CD8-positive, alpha-beta memory T cell (primary cell): ENCODE results near the gene RGPD6. TPM values are rescaled to one million over a fixed set of nuclear protein-coding genes. Genes with fewer than 3 reads are reported as not detected.
"Not testable (repeated sequence)": the region's sequence is repeated elsewhere in the genome, so short reads cannot be mapped to it uniquely, and the experiment has no call there.

Experiments
- CTCF ChIA-PET: fragments of 350-600 bp; sonication (Branson Sonifier 250); formaldehyde crosslinking; loops from one replicate; lab custom pipeline; 2021; ENCODE audit warnings: antibody characterized with exemption; lab: Charles Lee
- POLR2A ChIA-PET: fragments of 350-600 bp; sonication (Branson Sonifier 250); formaldehyde crosslinking; loops from one replicate; lab custom pipeline; 2021; ENCODE audit warnings: antibody characterized with exemption; lab: Charles Lee
- DNase-seq, 5 donors: peaks; one replicate each; pipeline versions ENCODE4 v3.0.0 to v3.0.0-alpha.2; 2020 to 2022; ENCODE audit warnings: mixed read lengths in 1 of 5
- H3K27ac ChIP-seq: one replicate; pipeline ENCODE4 v1.7.0; 2013; ENCODE audit warnings: low read depth, mild to moderate bottlenecking, low read length, moderate library complexity
- H3K27me3 ChIP-seq: 2 replicates; pipeline ENCODE4 v1.7.0; 2013; ENCODE audit warnings: low read length, mild to moderate bottlenecking; ENCODE audit not compliant: insufficient read depth, poor library complexity, severe bottlenecking
- H3K36me3 ChIP-seq: 2 replicates; pipeline ENCODE4 v1.7.0; 2013; ENCODE audit warnings: mild to moderate bottlenecking, low read length, moderate library complexity; ENCODE audit not compliant: insufficient read depth
- H3K4me1 ChIP-seq: 2 replicates; pipeline ENCODE4 v1.7.0; 2013; ENCODE audit warnings: mild to moderate bottlenecking, low read length, moderate library complexity; ENCODE audit not compliant: insufficient read depth
- H3K4me3 ChIP-seq: 2 replicates; pipeline ENCODE4 v1.7.0; 2013; ENCODE audit warnings: mild to moderate bottlenecking, low read length
- H3K9me3 ChIP-seq: 2 replicates; pipeline ENCODE4 v1.7.0; 2013; ENCODE audit warnings: mild to moderate bottlenecking, low read length
- H3K27ac Mint-ChIP-seq, 8 donors: one replicate each; pipeline ENCODE4 v1.8.0; 2020 to 2021; ENCODE audit warnings: mixed read lengths in 8 of 8, mild to moderate bottlenecking in 6 of 8, inconsistent platforms in 3 of 8, moderate library complexity in 3 of 8
- H3K27me3 Mint-ChIP-seq, 2 donors: one replicate each; pipeline ENCODE4 v1.8.0; 2020 to 2021; ENCODE audit warnings: mixed read lengths in 2 of 2, mild to moderate bottlenecking in 1 of 2, moderate library complexity in 1 of 2
- H3K36me3 Mint-ChIP-seq, 3 donors: one replicate each; pipeline ENCODE4 v1.8.0; 2020 to 2021; ENCODE audit warnings: mixed read lengths in 3 of 3, inconsistent platforms in 1 of 3, mild to moderate bottlenecking in 1 of 3
- H3K4me1 Mint-ChIP-seq, 3 donors: one replicate each; pipeline ENCODE4 v1.8.0; 2020 to 2021; ENCODE audit warnings: mixed read lengths in 3 of 3, inconsistent platforms in 1 of 3, mild to moderate bottlenecking in 1 of 3
- H3K4me3 Mint-ChIP-seq, 7 donors: one replicate each; pipeline ENCODE4 v1.8.0; 2020 to 2021; ENCODE audit warnings: mixed read lengths in 7 of 7, mild to moderate bottlenecking in 6 of 7, moderate library complexity in 4 of 7, inconsistent platforms in 2 of 7
- H3K9me3 Mint-ChIP-seq, 5 donors: one replicate each; pipeline ENCODE4 v1.8.0; 2020 to 2022; ENCODE audit warnings: mixed read lengths in 5 of 5, mild to moderate bottlenecking in 3 of 5, moderate library complexity in 2 of 5, inconsistent platforms in 1 of 5
- polyA plus RNA-seq: library from polyadenylated mRNA; unstranded; fragments of 300-500 nt; fragmentation: Illumina TruSeq; gene quantifications from one replicate; pipeline ENCODE4 v1.2.3, GENCODE V29; 2021
- total RNA-seq, 2 experiments: library from RNA; stranded (reverse); gene quantifications; one replicate each; pipeline ENCODE4 v1.2.3, GENCODE V29; 2021

RGPD6 gene
- 10 to 100 TPM in 1 of 2 experiments, 1 to 10 TPM in 1; 9.7 to 17.4 TPM for total RNA-seq
- 2.8 TPM for polyA plus RNA-seq

DNA sequence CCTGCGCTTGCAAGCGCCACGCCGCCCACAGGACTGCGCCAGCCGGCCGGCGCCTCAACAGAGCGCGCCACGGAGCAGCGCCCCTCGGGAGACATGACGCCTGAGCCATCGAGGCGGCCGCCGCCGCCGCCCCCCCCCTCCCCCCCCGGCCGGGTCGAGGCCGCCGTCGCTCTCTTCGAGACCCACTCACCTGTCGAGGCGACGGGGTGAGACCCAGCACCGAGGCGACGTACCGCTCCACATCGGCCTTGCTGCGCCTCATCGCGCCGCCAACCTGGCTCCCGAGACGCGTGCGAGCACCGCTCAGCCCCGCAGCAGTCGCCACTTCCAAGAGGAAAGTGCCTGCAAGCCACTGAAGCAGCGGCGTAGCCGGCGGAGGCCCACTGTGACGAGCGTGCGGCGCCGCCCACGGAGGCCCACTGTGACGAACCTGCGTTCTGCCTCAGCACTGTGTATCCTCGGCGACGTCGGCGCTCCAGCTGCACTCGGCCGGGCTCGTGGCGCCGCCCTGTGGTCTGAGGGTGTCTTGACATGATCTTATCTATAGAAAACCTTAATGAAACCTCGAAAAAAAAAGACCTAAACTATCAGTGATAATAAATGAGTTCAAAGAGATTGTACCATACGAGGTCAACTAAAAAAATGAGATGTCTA is at the start of gene RGPD6:
RGPD6 (minus strand) TSS at position 460 of the 654 bp plus-strand sequence; CDS start at position 262, 198 bp downstream.
- POLR2A ChIA-PET, CTCF ChIA-PET, H3K9me3 ChIP-seq, DNase-seq, H3K27me3 Mint-ChIP-seq, H3K36me3 Mint-ChIP-seq, H3K4me3 ChIP-seq, H3K36me3 ChIP-seq, H3K4me1 ChIP-seq, H3K9me3 Mint-ChIP-seq, H3K27me3 ChIP-seq, H3K4me1 Mint-ChIP-seq, H3K27ac ChIP-seq, H3K27ac Mint-ChIP-seq: not testable (repeated sequence)
- H3K4me3 Mint-ChIP-seq: peak within 1 kb of the TSS in 1 of 7 donors; percentile 27

GRCh38 chr2:110619326-110619939 is 42.4 kb upstream of the RGPD6 start:
- H3K27me3 Mint-ChIP-seq, CTCF ChIA-PET, H3K9me3 ChIP-seq, H3K4me1 ChIP-seq, H3K4me3 ChIP-seq, H3K4me1 Mint-ChIP-seq, POLR2A ChIA-PET, DNase-seq, H3K36me3 Mint-ChIP-seq, H3K27ac ChIP-seq, H3K9me3 Mint-ChIP-seq, H3K27ac Mint-ChIP-seq, H3K36me3 ChIP-seq, H3K4me3 Mint-ChIP-seq, H3K27me3 ChIP-seq: not testable (repeated sequence)

DNA sequence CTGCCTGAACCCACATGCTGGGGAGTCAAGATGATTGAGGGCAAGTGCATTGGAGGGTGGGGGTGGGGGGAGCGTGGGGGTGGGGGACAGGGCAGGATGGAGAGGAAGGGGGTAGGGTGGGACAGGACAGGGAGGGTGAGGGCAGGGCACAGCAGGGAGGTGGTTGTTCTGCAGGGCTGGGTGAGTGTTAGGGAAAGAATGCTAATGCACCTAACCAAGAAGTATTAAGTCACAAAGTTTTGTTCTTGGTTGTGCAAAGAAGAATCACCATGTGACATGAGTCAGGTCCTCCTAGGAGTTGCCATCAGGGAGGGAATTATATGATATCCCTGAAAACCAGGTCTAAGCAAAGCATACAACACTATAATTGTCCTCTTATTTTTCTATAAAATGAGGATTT is 36.9 kb upstream of the RGPD6 start:
- H3K27ac Mint-ChIP-seq, H3K27me3 ChIP-seq, H3K4me1 Mint-ChIP-seq, H3K9me3 ChIP-seq, CTCF ChIA-PET, H3K9me3 Mint-ChIP-seq, H3K27me3 Mint-ChIP-seq, POLR2A ChIA-PET, H3K27ac ChIP-seq, H3K4me1 ChIP-seq, H3K36me3 ChIP-seq, H3K36me3 Mint-ChIP-seq, DNase-seq, H3K4me3 ChIP-seq, H3K4me3 Mint-ChIP-seq: not testable (repeated sequence)

- H3K27ac Mint-ChIP-seq, H3K27me3 ChIP-seq, H3K4me1 ChIP-seq, H3K4me3 ChIP-seq, H3K27ac ChIP-seq, H3K27me3 Mint-ChIP-seq, H3K36me3 ChIP-seq, H3K9me3 Mint-ChIP-seq, CTCF ChIA-PET, H3K9me3 ChIP-seq, POLR2A ChIA-PET, H3K4me3 Mint-ChIP-seq, H3K4me1 Mint-ChIP-seq, H3K36me3 Mint-ChIP-seq: not testable (repeated sequence)
- peak in 3 of 5 donors; percentile 1 to 57 (median 3) for DNase-seq
Measured at GRCh38 chr2:110610613-110611250, 33.7 kb upstream of the RGPD6 start.

- H3K9me3 ChIP-seq, H3K36me3 ChIP-seq, CTCF ChIA-PET, POLR2A ChIA-PET, H3K27me3 Mint-ChIP-seq, H3K27ac ChIP-seq, H3K27me3 ChIP-seq, H3K4me1 ChIP-seq, H3K4me3 ChIP-seq, H3K27ac Mint-ChIP-seq, H3K4me1 Mint-ChIP-seq, H3K9me3 Mint-ChIP-seq, H3K36me3 Mint-ChIP-seq: not testable (repeated sequence)
- peak in 1 of 5 donors; percentile 0 for DNase-seq
- H3K4me3 Mint-ChIP-seq: peak overlapping the region in 2 of 7 donors; percentile 12 to 18
Measured at GRCh38 chr2:110609843-110610612, 33.0 kb upstream of the RGPD6 start.

- H3K4me3 ChIP-seq, H3K9me3 Mint-ChIP-seq, H3K36me3 ChIP-seq, H3K4me3 Mint-ChIP-seq, H3K36me3 Mint-ChIP-seq, H3K4me1 ChIP-seq, H3K27me3 Mint-ChIP-seq, H3K27me3 ChIP-seq, POLR2A ChIA-PET, H3K27ac Mint-ChIP-seq, DNase-seq, CTCF ChIA-PET, H3K4me1 Mint-ChIP-seq, H3K9me3 ChIP-seq, H3K27ac ChIP-seq: not testable (repeated sequence)
Measured at GRCh38 chr2:110608788-110609502, 31.9 kb upstream of the RGPD6 start.

GRCh38 chr2:110605057-110605456 is 28.0 kb upstream of the RGPD6 start:
- POLR2A ChIA-PET, H3K4me3 ChIP-seq, H3K9me3 Mint-ChIP-seq, H3K4me1 ChIP-seq, H3K9me3 ChIP-seq, CTCF ChIA-PET, H3K27ac ChIP-seq, H3K27me3 Mint-ChIP-seq, H3K36me3 Mint-ChIP-seq, H3K36me3 ChIP-seq, DNase-seq, H3K27me3 ChIP-seq, H3K27ac Mint-ChIP-seq, H3K4me1 Mint-ChIP-seq, H3K4me3 Mint-ChIP-seq: not testable (repeated sequence)
